ENCODE measurements around the gene ETV6.

GRCh38 chr12:11902525-11902875 is 253.0 kb downstream of the ETV6 start:
- TF ChIP-seq, protein P1, sequence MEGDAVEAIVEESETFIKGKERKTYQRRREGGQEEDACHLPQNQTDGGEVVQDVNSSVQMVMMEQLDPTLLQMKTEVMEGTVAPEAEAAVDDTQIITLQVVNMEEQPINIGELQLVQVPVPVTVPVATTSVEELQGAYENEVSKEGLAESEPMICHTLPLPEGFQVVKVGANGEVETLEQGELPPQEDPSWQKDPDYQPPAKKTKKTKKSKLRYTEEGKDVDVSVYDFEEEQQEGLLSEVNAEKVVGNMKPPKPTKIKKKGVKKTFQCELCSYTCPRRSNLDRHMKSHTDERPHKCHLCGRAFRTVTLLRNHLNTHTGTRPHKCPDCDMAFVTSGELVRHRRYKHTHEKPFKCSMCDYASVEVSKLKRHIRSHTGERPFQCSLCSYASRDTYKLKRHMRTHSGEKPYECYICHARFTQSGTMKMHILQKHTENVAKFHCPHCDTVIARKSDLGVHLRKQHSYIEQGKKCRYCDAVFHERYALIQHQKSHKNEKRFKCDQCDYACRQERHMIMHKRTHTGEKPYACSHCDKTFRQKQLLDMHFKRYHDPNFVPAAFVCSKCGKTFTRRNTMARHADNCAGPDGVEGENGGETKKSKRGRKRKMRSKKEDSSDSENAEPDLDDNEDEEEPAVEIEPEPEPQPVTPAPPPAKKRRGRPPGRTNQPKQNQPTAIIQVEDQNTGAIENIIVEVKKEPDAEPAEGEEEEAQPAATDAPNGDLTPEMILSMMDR (IDR thresholded peaks at IDR 0.05), result no peak
- no peak for TF ChIP-seq POLR2A (IDR thresholded peaks at IDR 0.05)

All from vagina (tissue), 2 donors.